ENCODE measurements around the gene TSPAN18. TPM values are rescaled to one million over a fixed set of nuclear protein-coding genes. Genes with fewer than 3 reads are reported as not detected.

TSPAN18 gene
- total and polyA plus RNA-seq, 2 experiments from 2014 or later, result 0.20 to 0.54 TPM

DNA sequence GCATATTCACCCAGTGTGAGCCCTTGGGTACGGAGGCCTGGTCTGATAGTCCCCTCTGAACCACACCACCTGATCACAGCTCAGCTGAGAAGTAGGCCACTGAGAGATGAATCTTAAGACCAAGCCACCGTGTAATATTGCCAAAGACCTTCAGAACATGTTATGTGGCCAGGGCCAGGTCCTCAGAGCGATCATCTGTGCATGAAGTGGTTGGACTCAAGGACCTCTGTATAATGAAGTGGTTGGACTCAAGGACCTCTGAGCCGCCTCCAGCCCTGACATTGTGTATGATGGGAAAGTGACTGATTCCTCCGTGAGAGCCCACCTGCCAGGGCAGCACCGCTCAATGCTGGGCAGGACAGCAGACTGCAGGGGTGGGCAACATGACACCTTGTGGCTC is 153.7 kb downstream of the TSPAN18 start:
- Histone ChIP-seq H3K9ac (no peak overlapping the region), H3K4me1 (ENCODE audit: insufficient read depth) (no peaks in the 10 kb centered on the region), H3K36me3 (ENCODE audit: low read depth) (no peaks in the 10 kb centered on the region), H4K20me1 (ENCODE audit: insufficient read depth) (no peaks in the 10 kb centered on the region), H3K4me2 (ENCODE audit: unreplicated experiment) (no peak overlapping the region), H3K27ac (no peak overlapping the region), H3F3A (ENCODE audit: insufficient read depth) (no peaks in the 10 kb centered on the region), H3K79me2 (ENCODE audit: insufficient read depth) (no peaks in the 10 kb centered on the region), H3K9me2 (ENCODE audit: insufficient read depth) (no peaks in the 10 kb centered on the region), H3K4me3 (no peak overlapping the region), H2AFZ (no peak overlapping the region), H3K27me3 (replicated peaks; ENCODE audit: insufficient read depth) (peaks cover 7% of the 10 kb centered on the region), H3K9me3 (ENCODE audit: low read depth) (no peaks in the 10 kb centered on the region)
- TF ChIP-seq EZH2phosphoT487 (IDR thresholded peaks at IDR 0.05; ENCODE audit: insufficient read depth, low read depth), result no peak
- no peak for TF ChIP-seq EZH2 (IDR thresholded peaks at IDR 0.05; ENCODE audit: insufficient read depth, poor library complexity, severe bottlenecking)
- no peak for DNase-seq
- in situ Hi-C loops (cut with MboI), result no loop called here
- WGBS, 2 experiments (ENCODE audit: low coverage in 1 of 2, low lambda C conversion rate in 2 of 2, missing lambda C conversion rate in 2 of 2), result 91 to 96% methylated on average over 6 of the region's 6 CpGs

- Histone ChIP-seq H3F3A (ENCODE audit: insufficient read depth) (no peaks in the 10 kb centered on the region), H3K27me3 (replicated peaks; ENCODE audit: insufficient read depth) (peaks cover 7% of the 10 kb centered on the region), H3K9me2 (ENCODE audit: insufficient read depth) (no peaks in the 10 kb centered on the region), H3K9me3 (ENCODE audit: low read depth) (no peaks in the 10 kb centered on the region), H3K36me3 (ENCODE audit: low read depth) (no peaks in the 10 kb centered on the region), H3K9ac (no peak overlapping the region), H4K20me1 (ENCODE audit: insufficient read depth) (no peaks in the 10 kb centered on the region), H3K4me2 (ENCODE audit: unreplicated experiment) (no peak overlapping the region), H3K4me3 (no peak overlapping the region), H3K27ac (no peak overlapping the region), H3K79me2 (ENCODE audit: insufficient read depth) (no peaks in the 10 kb centered on the region), H3K4me1 (ENCODE audit: insufficient read depth) (no peaks in the 10 kb centered on the region), H2AFZ (no peak overlapping the region)
- 69 to 78% methylated on average over 4 of the region's 4 CpGs for WGBS, 2 experiments (ENCODE audit: low coverage in 1 of 2, low lambda C conversion rate in 2 of 2, missing lambda C conversion rate in 2 of 2)
- in situ Hi-C loops (cut with MboI), result no loop called here
- TF ChIP-seq EZH2phosphoT487 (IDR thresholded peaks at IDR 0.05; ENCODE audit: insufficient read depth, low read depth), result no peak
- no peak for TF ChIP-seq EZH2 (IDR thresholded peaks at IDR 0.05; ENCODE audit: insufficient read depth, poor library complexity, severe bottlenecking)
- DNase-seq, result no peak
These were observed 154.2 kb downstream of the TSPAN18 start for GRCh38 chr11:44880953-44881352.

GRCh38 chr11:44883277-44883676 is 156.5 kb downstream of the TSPAN18 start:
- no peak for DNase-seq
- no peak for TF ChIP-seq EZH2phosphoT487 (IDR thresholded peaks at IDR 0.05; ENCODE audit: insufficient read depth, low read depth)
- TF ChIP-seq EZH2 (IDR thresholded peaks at IDR 0.05; ENCODE audit: insufficient read depth, poor library complexity, severe bottlenecking), result no peak
- Histone ChIP-seq H3K4me2 (ENCODE audit: unreplicated experiment) (no peak overlapping the region), H2AFZ (no peak overlapping the region), H3K27ac (no peak overlapping the region), H3K4me1 (ENCODE audit: insufficient read depth) (peaks cover 12% of the 10 kb centered on the region), H4K20me1 (ENCODE audit: insufficient read depth) (no peaks in the 10 kb centered on the region), H3F3A (ENCODE audit: insufficient read depth) (peaks cover 12% of the 10 kb centered on the region), H3K36me3 (ENCODE audit: low read depth) (no peaks in the 10 kb centered on the region), H3K4me3 (no peak overlapping the region), H3K27me3 (replicated peaks; ENCODE audit: insufficient read depth) (peaks cover 7% of the 10 kb centered on the region), H3K9ac (no peak overlapping the region), H3K9me2 (ENCODE audit: insufficient read depth) (no peaks in the 10 kb centered on the region), H3K9me3 (ENCODE audit: low read depth) (no peaks in the 10 kb centered on the region), H3K79me2 (ENCODE audit: insufficient read depth) (no peaks in the 10 kb centered on the region)
- in situ Hi-C loops (cut with MboI), result no loop called here
- 80 to 85% methylated on average over 6 of the region's 6 CpGs for WGBS, 2 experiments (ENCODE audit: low coverage in 1 of 2, low lambda C conversion rate in 2 of 2, missing lambda C conversion rate in 2 of 2)

DNA sequence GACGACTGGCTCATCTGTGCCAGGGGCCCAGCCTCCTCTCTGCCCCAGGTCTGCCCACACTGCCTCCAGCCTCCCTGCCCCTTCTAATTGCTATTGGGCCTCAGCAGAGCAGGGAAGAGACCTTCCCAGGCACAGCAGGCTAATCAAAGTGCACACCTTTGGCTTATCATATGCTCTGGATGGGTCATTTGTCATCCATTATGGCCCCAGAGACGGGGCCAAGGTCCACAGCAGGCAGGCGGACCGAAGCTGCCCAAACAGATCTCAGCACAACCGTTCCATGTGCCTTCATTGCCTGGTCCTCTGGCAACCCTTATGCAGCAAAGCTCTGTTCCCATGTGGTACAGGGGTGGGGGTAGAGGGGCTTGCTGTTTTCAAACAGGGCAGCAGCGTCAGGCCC is 157.3 kb downstream of the TSPAN18 start:
- Histone ChIP-seq H3K9me3 (ENCODE audit: low read depth) (no peaks in the 10 kb centered on the region), H3K79me2 (ENCODE audit: insufficient read depth) (no peaks in the 10 kb centered on the region), H3K27me3 (replicated peaks; ENCODE audit: insufficient read depth) (peaks cover 3% of the 10 kb centered on the region), H3K27ac (no peak overlapping the region), H3K36me3 (ENCODE audit: low read depth) (no peaks in the 10 kb centered on the region), H3K9ac (no peak overlapping the region), H3K9me2 (ENCODE audit: insufficient read depth) (no peaks in the 10 kb centered on the region), H2AFZ (no peak overlapping the region), H3K4me3 (no peak overlapping the region), H3K4me2 (ENCODE audit: unreplicated experiment) (no peak overlapping the region), H4K20me1 (ENCODE audit: insufficient read depth) (no peaks in the 10 kb centered on the region), H3F3A (ENCODE audit: insufficient read depth) (peaks cover 12% of the 10 kb centered on the region), H3K4me1 (ENCODE audit: insufficient read depth) (peaks cover 17% of the 10 kb centered on the region)
- TF ChIP-seq EZH2 (IDR thresholded peaks at IDR 0.05; ENCODE audit: insufficient read depth, poor library complexity, severe bottlenecking) (no peak), EZH2phosphoT487 (IDR thresholded peaks at IDR 0.05; ENCODE audit: insufficient read depth, low read depth) (no peak)
- DNase-seq, result no peak
- in situ Hi-C loops (cut with MboI), result no loop called here
- WGBS, 2 experiments (ENCODE audit: low coverage in 1 of 2, low lambda C conversion rate in 2 of 2, missing lambda C conversion rate in 2 of 2), result 84 to 88% methylated on average over 6 of the region's 6 CpGs

Measured in GM23248 (cell line).